GM06990 (cell line): Measurements from ENCODE around the gene BUD13.

Experiments used
- DNase-seq: peaks from one replicate; pipeline ENCODE4 v3.0.0-alpha.2; 2011; ENCODE audit not compliant: insufficient read length; ENCODE audit errors: extremely low read depth
- H3K27me3 ChIP-seq: replicated peaks from 2 replicates; pipeline ENCODE4 v1.6.0; 2011; ENCODE audit warnings: low read length; ENCODE audit not compliant: control insufficient read depth, insufficient read depth
- H3K36me3 ChIP-seq: 2 replicates; pipeline ENCODE4 v1.5.1; 2011; ENCODE audit warnings: low read length; ENCODE audit not compliant: control insufficient read depth, insufficient read depth
- H3K4me3 ChIP-seq: replicated peaks from 2 replicates; pipeline ENCODE4 v1.5.1; 2011; ENCODE audit warnings: low read depth, mild to moderate bottlenecking, control low read depth, low read length
- CTCF ChIP-seq: IDR thresholded peaks from 2 replicates; pipeline ENCODE4 v1.5.1; 2011; ENCODE audit warnings: low read length, control low read depth, mild to moderate bottlenecking, inconsistent platforms; ENCODE audit not compliant: insufficient read depth, poor library complexity, severe bottlenecking

BUD13 gene

GRCh38 chr11:116727990-116728389, 44.8 kb downstream of the BUD13 start:
- no peak for TF ChIP-seq CTCF
- Histone ChIP-seq H3K4me3 (no peak overlapping the region), H3K27me3 (no peaks in the 10 kb centered on the region; the same call in 1 of the 2 replicates), H3K36me3 (no peaks in the 10 kb centered on the region)
- DNase-seq, result no peak

- H3K4me3 ChIP-seq, result no peak overlapping the region
- no peaks in the 10 kb centered on the region; the same call in 1 of the 2 replicates for H3K27me3 ChIP-seq
- H3K36me3 ChIP-seq, result no peaks in the 10 kb centered on the region
- DNase-seq, result no peak
- TF ChIP-seq CTCF, result no peak
Measured at GRCh38 chr11:116725434-116726221, 47.2 kb downstream of the BUD13 start.

- no peak for TF ChIP-seq CTCF
- no peak for DNase-seq
- Histone ChIP-seq H3K36me3 (no peaks in the 10 kb centered on the region), H3K4me3 (no peak overlapping the region), H3K27me3 (no peaks in the 10 kb centered on the region; the same call in 1 of the 2 replicates)
Measured at GRCh38 chr11:116724813-116725212, 48.0 kb downstream of the BUD13 start.

DNA sequence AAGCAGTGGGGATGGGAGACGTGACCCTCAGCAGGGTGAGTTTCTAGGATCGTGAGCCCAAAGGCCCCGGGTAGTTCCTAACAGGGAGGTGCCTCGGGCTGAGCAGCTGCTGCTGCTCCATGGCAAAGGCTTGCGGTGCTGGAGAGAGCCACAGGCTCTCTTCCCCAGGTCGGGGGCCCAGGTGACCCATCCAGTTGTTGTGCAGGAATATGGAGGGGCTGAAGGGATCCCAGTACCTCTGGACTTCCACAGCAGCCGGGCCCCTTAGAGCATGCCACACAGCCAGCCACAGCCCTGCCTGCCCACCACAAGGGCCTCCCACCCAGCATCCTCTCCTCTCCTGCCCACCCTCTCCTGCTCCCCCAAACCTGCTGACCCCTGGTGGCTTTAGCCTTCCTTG, 49.3 kb downstream of the BUD13 start:
- H3K27me3 ChIP-seq, result no peaks in the 10 kb centered on the region; the same call in 1 of the 2 replicates
- DNase-seq, result no peak
- no peak overlapping the region for H3K4me3 ChIP-seq
- no peak for TF ChIP-seq CTCF
- H3K36me3 ChIP-seq, result no peaks in the 10 kb centered on the region

DNA sequence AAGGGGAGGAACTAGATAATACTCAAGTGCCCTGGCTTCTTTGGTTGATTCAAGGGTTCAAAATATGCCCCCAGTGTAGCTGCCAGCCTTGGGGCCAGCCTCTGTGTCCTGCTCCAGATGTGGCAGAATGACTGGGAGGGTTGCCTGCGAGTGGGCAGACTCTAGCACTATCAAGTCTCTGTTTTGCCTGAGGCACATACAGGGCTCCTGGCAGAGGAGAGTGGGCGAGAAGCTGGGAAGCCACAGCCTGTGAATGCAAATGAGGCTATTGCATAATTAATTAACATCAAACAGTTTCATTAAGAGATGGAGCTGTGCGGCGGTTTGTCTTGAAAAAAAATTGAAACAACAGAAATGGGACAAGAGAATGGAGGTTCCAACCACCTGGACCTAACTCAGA, 50.8 kb downstream of the BUD13 start:
- Histone ChIP-seq H3K36me3 (no peaks in the 10 kb centered on the region), H3K4me3 (no peak overlapping the region), H3K27me3 (no peaks in the 10 kb centered on the region; the same call in 1 of the 2 replicates)
- no peak for TF ChIP-seq CTCF
- DNase-seq, result no peak
